SK-N-SH (cell line): ENCODE data around the gene NDUFS7. TPM values are rescaled to one million over a fixed set of nuclear protein-coding genes. Genes with fewer than 3 reads are reported as not detected.

Experiments used
- CTCF ChIA-PET: fragments of 300-600, 350-600 bp; formaldehyde crosslinking; extraction: SDS; loops from one replicate; lab custom pipeline; 2021; lab: Yijun Ruan, JAX
- POLR2A ChIA-PET: fragments of 350-600 bp; sonication (Branson Sonifier 250); formaldehyde crosslinking; extraction: SDS; loops from one replicate; lab custom pipeline; 2020; ENCODE audit warnings: antibody characterized with exemption, inconsistent platforms; lab: Yijun Ruan, JAX
- DNase-seq: peaks from one replicate; pipeline ENCODE4 v3.0.0; 2012
- H2AFZ ChIP-seq: fragments of 200-600 bp; sonication (generic); 2 replicates; pipeline ENCODE4 v1.8.1; 2016; ENCODE audit warnings: antibody characterized with exemption, mild to moderate bottlenecking, low read depth
- H3F3A ChIP-seq: fragments of 200-600 bp; sonication (generic); replicated peaks from 2 replicates; pipeline ENCODE3; 2016; ENCODE audit warnings: antibody characterized with exemption, mild to moderate bottlenecking; ENCODE audit not compliant: insufficient read depth
- H3K27ac ChIP-seq, 2 experiments: fragments of 200-500 bp in 1 of 2; fragments of 200-600 bp in 1 of 2; sonication (Bioruptor generic) in 1 of 2; sonication (generic), shearing (Covaris generic) in 1 of 2; 2 replicates each; pipeline versions ENCODE4 v1.5.1 to v1.6.1; 2014 to 2016; ENCODE audit warnings: low read depth in 2 of 2, inconsistent platforms in 1 of 2, low read length in 1 of 2, mild to moderate bottlenecking in 1 of 2, mixed read lengths in 1 of 2
- H3K27me3 ChIP-seq: fragments of 200-600 bp; sonication (generic), shearing (Covaris generic); 2 replicates; pipeline ENCODE4 v1.6.1; 2016; ENCODE audit warnings: mixed run types; ENCODE audit not compliant: insufficient read depth
- H3K36me3 ChIP-seq, 2 experiments: fragments of 200-500 bp in 1 of 2; fragments of 200-600 bp in 1 of 2; sonication (Bioruptor generic) in 1 of 2; sonication (generic) in 1 of 2; replicated peaks in 1 of 2; 2 replicates each; pipeline versions ENCODE3 to v1.5.1; 2014 to 2016; ENCODE audit warnings: low read length in 1 of 2, mild to moderate bottlenecking in 1 of 2; ENCODE audit not compliant: insufficient read depth in 2 of 2, control insufficient read depth in 1 of 2
- H3K4me1 ChIP-seq, 2 experiments: fragments of 200-500 bp in 1 of 2; fragments of 200-600 bp in 1 of 2; sonication (Bioruptor generic) in 1 of 2; sonication (generic), shearing (Covaris generic) in 1 of 2; 2 replicates each; pipeline versions ENCODE4 v1.5.1 to v1.6.1; 2014 to 2016; ENCODE audit warnings: low read depth in 1 of 2, low read length in 1 of 2, mixed run types in 1 of 2; ENCODE audit not compliant: insufficient read depth in 2 of 2, control insufficient read depth in 1 of 2
- H3K4me2 ChIP-seq: fragments of 200-600 bp; sonication (generic), shearing (Covaris generic); 2 replicates; pipeline ENCODE4 v1.6.1; 2017; ENCODE audit warnings: mixed run types
- H3K4me3 ChIP-seq, 2 experiments: fragments of 200-500 bp in 1 of 2; fragments of 200-600 bp in 1 of 2; sonication (Bioruptor generic) in 1 of 2; sonication (generic), shearing (Covaris generic) in 1 of 2; 2 replicates each; pipeline versions ENCODE4 v1.5.1 to v1.8.1; 2014 to 2016; ENCODE audit warnings: low read depth in 2 of 2, inconsistent platforms in 1 of 2, low read length in 1 of 2, mild to moderate bottlenecking in 1 of 2, mixed read lengths in 1 of 2, moderate library complexity in 1 of 2
- H3K79me2 ChIP-seq: fragments of 200-600 bp; sonication (generic); 2 replicates; pipeline ENCODE4 v1.8.1; 2017; ENCODE audit warnings: mild to moderate bottlenecking; ENCODE audit not compliant: insufficient read depth
- H3K9ac ChIP-seq: fragments of 200-600 bp; sonication (generic); 2 replicates; pipeline ENCODE4 v1.6.1; 2017; ENCODE audit warnings: mixed run types
- H3K9me2 ChIP-seq: fragments of 200-600 bp; sonication (generic); 2 replicates; pipeline ENCODE4 v1.6.1; 2017; ENCODE audit warnings: mixed run types
- H3K9me3 ChIP-seq: fragments of 200-600 bp; sonication (generic); 2 replicates; pipeline ENCODE4 v1.6.1; 2017; ENCODE audit warnings: mixed run types, mild to moderate bottlenecking, moderate library complexity
- H4K20me1 ChIP-seq: fragments of 200-600 bp; sonication (generic); 2 replicates; pipeline ENCODE4 v1.6.1; 2017; ENCODE audit warnings: mild to moderate bottlenecking, mixed run types; ENCODE audit not compliant: insufficient read depth
- CHD2 ChIP-seq: fragments of 150-350 bp; IDR thresholded peaks from 2 replicates; pipeline ENCODE4 v1.6.1; 2018; ENCODE audit warnings: low read length; ENCODE audit not compliant: partially characterized antibody
- ELF1 ChIP-seq: IDR thresholded peaks from 2 replicates; pipeline ENCODE4 v1.4.0; 2012
- EZH2phosphoT487 ChIP-seq: fragments of 200-600 bp; sonication (generic); IDR thresholded peaks from 2 replicates; pipeline ENCODE4 v1.6.1; 2017; ENCODE audit warnings: low read depth, mixed run types, mild to moderate bottlenecking, antibody characterized with exemption, moderate library complexity, borderline replicate concordance
- FOXM1 ChIP-seq: IDR thresholded peaks from 2 replicates; pipeline ENCODE4 v1.4.0; 2012; ENCODE audit warnings: low read depth, mild to moderate bottlenecking
- MXI1 ChIP-seq: IDR thresholded peaks from 2 replicates; pipeline ENCODE4 v1.6.1; 2012; ENCODE audit warnings: mild to moderate bottlenecking, low read depth, low read length, improper control_type of control experiment
- RAD21 ChIP-seq: IDR thresholded peaks from 2 replicates; pipeline ENCODE4 v1.6.1; 2012; ENCODE audit warnings: mild to moderate bottlenecking, low read length
- YY1 ChIP-seq: IDR thresholded peaks from 2 replicates; pipeline ENCODE4 v1.4.0; 2012; ENCODE audit warnings: low read depth, mild to moderate bottlenecking
- WGBS: methylation state at CpG from one replicate; pipeline ENCODE4 v1.1.6; 2017; ENCODE audit warnings: low lambda C conversion rate; 5-methylcytosine and 5-hydroxymethylcytosine counted together
- polyA plus RNA-seq, 3 experiments: library from polyadenylated mRNA; depleted of rRNA; stranded (reverse); fragments of >200 nt; gene quantifications; 2 replicates each; pipeline ENCODE4 v1.2.3, GENCODE V29; 2012
- TF ChIP-seq, protein P1 (sequence below): IDR thresholded peaks from 2 replicates; pipeline ENCODE4 v1.4.0; 2012; ENCODE audit warnings: low read depth, borderline replicate concordance
- TF ChIP-seq, protein P2 (sequence below): IDR thresholded peaks from 2 replicates; pipeline ENCODE4 v1.6.1; 2012; ENCODE audit warnings: mild to moderate bottlenecking, low read depth, low read length, moderate library complexity

NDUFS7 gene
- polyA plus RNA-seq, 1 of the 3 experiments (the other 2 are of a cell fraction), result 66.4 TPM

DNA sequence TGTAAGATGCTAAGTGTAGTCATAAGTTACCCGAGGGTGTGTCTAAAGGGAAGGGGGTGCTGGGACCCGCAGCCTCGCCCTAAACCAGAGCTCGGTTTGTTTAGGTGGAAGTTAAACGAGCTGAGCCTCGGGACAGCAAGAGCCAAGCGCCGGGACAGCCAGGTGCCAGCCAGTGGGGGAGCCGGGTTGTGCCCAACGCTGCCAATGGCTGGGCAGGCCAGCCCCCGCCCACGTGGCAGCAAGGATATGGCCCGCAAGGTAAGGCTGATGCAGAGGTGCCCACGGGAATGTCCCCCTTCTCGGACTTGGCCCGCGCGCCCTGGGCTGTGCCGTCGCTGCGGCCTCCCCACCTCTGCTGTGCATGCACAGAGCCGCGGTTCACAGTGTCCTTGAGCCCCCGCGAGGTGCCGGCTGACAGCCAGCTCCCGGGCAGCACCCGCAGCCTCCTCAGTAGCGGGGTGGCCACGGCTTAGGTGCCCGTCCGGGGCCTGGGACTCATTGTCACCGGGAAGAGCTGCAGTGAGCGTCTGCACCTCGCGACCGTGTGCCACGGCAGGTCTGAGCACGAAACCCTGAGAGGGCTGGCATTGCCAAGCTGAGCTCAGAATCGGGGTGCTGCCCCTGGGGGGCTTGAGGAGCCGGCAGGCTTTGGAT is 45.2 kb downstream of the NDUFS7 start:
- no peak overlapping the region for H3K27ac ChIP-seq
- POLR2A ChIA-PET, result no interaction called here
- peaks cover 21% of the 10 kb centered on the region; the same call in 1 of the 2 replicates for H4K20me1 ChIP-seq
- TF ChIP-seq FOXM1, result no peak
- TF ChIP-seq, all 33 proteins: peak for 0
- Histone ChIP-seq H3K9ac (no peak overlapping the region), H3K79me2 (peaks cover 21% of the 10 kb centered on the region), H2AFZ (no peak overlapping the region), H3K9me3 (no peaks in the 10 kb centered on the region), H3K9me2 (no peaks in the 10 kb centered on the region), H3K4me2 (no peak overlapping the region), H3K27me3 (no peaks in the 10 kb centered on the region), H3K4me1 (no peaks in the 10 kb centered on the region; a peak in 1 of 4 replicates), H3K4me3 (no peak overlapping the region), H3K36me3 (peaks cover 0 to 81% of the 10 kb centered on the region in 2 experiments), H3F3A (no peaks in the 10 kb centered on the region)
- CTCF ChIA-PET, result interaction anchor here (1.2 kb wide), 1 partner anchor 9 kb away, joined by 5 read pairs; no protein-coding TSS in a partner anchor
- 92% methylated on average over 10 of the region's 41 CpGs for WGBS
- no peak for DNase-seq

- Histone ChIP-seq H3K9me3 (no peaks in the 10 kb centered on the region), H3F3A (no peaks in the 10 kb centered on the region), H3K9ac (no peak overlapping the region), H3K4me1 (no peaks in the 10 kb centered on the region; a peak in 1 of 4 replicates), H2AFZ (no peak overlapping the region), H3K36me3 (peaks cover 0 to 84% of the 10 kb centered on the region in 2 experiments), H4K20me1 (peaks cover 21% of the 10 kb centered on the region; the same call in 1 of the 2 replicates), H3K27ac (no peak overlapping the region), H3K4me3 (no peak overlapping the region), H3K9me2 (no peaks in the 10 kb centered on the region), H3K27me3 (no peaks in the 10 kb centered on the region), H3K79me2 (peaks cover 21% of the 10 kb centered on the region), H3K4me2 (no peak overlapping the region)
- DNase-seq, result no peak
- no peak for TF ChIP-seq RAD21
- no peak for TF ChIP-seq EZH2phosphoT487
- TF ChIP-seq CHD2, result no peak
- TF ChIP-seq MXI1, result no peak
- TF ChIP-seq YY1, result no peak
- no peak for TF ChIP-seq ELF1
- TF ChIP-seq, protein P1, sequence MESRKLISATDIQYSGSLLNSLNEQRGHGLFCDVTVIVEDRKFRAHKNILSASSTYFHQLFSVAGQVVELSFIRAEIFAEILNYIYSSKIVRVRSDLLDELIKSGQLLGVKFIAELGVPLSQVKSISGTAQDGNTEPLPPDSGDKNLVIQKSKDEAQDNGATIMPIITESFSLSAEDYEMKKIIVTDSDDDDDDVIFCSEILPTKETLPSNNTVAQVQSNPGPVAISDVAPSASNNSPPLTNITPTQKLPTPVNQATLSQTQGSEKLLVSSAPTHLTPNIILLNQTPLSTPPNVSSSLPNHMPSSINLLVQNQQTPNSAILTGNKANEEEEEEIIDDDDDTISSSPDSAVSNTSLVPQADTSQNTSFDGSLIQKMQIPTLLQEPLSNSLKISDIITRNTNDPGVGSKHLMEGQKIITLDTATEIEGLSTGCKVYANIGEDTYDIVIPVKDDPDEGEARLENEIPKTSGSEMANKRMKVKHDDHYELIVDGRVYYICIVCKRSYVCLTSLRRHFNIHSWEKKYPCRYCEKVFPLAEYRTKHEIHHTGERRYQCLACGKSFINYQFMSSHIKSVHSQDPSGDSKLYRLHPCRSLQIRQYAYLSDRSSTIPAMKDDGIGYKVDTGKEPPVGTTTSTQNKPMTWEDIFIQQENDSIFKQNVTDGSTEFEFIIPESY, result no peak
- TF ChIP-seq, protein P2, sequence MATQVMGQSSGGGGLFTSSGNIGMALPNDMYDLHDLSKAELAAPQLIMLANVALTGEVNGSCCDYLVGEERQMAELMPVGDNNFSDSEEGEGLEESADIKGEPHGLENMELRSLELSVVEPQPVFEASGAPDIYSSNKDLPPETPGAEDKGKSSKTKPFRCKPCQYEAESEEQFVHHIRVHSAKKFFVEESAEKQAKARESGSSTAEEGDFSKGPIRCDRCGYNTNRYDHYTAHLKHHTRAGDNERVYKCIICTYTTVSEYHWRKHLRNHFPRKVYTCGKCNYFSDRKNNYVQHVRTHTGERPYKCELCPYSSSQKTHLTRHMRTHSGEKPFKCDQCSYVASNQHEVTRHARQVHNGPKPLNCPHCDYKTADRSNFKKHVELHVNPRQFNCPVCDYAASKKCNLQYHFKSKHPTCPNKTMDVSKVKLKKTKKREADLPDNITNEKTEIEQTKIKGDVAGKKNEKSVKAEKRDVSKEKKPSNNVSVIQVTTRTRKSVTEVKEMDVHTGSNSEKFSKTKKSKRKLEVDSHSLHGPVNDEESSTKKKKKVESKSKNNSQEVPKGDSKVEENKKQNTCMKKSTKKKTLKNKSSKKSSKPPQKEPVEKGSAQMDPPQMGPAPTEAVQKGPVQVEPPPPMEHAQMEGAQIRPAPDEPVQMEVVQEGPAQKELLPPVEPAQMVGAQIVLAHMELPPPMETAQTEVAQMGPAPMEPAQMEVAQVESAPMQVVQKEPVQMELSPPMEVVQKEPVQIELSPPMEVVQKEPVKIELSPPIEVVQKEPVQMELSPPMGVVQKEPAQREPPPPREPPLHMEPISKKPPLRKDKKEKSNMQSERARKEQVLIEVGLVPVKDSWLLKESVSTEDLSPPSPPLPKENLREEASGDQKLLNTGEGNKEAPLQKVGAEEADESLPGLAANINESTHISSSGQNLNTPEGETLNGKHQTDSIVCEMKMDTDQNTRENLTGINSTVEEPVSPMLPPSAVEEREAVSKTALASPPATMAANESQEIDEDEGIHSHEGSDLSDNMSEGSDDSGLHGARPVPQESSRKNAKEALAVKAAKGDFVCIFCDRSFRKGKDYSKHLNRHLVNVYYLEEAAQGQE, result no peak
- POLR2A ChIA-PET, result no interaction called here
- CTCF ChIA-PET, result interaction anchor here (1.2 kb wide), 1 partner anchor 8 kb away, joined by 5 read pairs; no protein-coding TSS in a partner anchor
- 92% methylated on average over 11 of the region's 14 CpGs for WGBS
Observed at GRCh38 chr19:1429750-1430149, 46.0 kb downstream of the NDUFS7 start.
